AG08396 (cell line): Measurements from ENCODE around the gene EMX1.

Source experiments
- DNase-seq: peaks from one replicate; pipeline ENCODE4 v3.0.0; 2012; ENCODE audit warnings: low spot score, mixed read lengths

EMX1 gene

DNA sequence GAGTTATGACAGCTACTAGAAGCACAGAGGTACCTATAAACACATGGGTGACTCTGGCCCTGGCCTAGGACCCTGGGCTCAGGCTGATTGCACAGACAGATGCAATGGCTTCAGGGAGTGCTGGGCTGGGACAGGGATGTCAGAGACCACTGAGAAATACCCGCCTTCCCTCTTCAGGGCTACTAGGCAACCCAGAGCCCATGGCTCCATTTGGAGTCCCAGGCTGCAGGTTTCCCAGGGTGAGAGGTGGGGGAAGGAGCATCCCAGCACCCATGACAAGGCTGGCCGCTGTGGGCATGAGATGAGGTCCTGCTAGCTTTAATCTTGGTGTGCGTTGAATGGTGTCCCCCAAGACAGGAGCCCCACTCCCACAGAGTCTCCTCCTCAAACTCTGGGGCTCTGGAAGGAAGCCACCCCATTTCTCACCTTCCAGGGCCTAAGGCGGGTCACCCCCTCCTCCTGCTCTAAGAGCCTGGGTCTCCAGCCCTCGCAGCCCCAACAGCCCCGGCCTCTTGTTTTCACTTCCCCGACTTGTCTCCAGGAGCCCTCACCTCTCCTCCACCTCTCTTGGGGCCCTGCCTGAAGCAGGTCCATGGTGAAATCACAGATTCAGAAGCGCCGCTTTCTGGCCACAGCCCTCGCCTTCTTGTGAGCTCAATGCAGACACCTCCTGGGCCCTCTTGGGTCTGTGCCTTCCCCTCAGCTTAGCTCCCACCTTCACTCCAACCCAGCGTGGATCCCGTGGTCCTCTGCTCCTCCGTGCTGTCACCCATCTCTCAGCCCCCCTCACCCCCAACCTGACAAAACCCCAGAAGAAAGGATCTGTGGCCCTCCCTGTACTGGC, 41.4 kb downstream of the EMX1 start:
- DNase-seq, result no peak

DNA sequence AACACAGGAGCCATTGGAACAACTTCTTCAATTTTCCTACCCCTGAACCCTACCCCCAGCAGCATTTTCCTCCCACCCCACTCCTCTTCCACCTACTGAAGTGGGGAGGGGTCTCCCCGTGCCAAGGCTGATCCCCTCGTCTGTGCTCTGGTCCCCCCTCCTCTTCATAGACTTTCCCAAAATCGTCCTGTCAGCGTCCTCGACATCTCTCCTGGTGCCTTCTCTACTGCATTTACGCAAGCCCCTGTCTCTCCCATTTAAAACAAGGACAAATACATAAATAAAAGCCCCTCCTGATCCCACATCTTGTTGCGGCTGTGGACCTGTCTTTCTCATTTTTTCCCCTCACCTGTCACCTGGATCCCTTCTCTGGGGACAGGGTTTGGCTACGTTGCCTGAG, 42.2 kb downstream of the EMX1 start:
- DNase-seq, result no peak

DNA sequence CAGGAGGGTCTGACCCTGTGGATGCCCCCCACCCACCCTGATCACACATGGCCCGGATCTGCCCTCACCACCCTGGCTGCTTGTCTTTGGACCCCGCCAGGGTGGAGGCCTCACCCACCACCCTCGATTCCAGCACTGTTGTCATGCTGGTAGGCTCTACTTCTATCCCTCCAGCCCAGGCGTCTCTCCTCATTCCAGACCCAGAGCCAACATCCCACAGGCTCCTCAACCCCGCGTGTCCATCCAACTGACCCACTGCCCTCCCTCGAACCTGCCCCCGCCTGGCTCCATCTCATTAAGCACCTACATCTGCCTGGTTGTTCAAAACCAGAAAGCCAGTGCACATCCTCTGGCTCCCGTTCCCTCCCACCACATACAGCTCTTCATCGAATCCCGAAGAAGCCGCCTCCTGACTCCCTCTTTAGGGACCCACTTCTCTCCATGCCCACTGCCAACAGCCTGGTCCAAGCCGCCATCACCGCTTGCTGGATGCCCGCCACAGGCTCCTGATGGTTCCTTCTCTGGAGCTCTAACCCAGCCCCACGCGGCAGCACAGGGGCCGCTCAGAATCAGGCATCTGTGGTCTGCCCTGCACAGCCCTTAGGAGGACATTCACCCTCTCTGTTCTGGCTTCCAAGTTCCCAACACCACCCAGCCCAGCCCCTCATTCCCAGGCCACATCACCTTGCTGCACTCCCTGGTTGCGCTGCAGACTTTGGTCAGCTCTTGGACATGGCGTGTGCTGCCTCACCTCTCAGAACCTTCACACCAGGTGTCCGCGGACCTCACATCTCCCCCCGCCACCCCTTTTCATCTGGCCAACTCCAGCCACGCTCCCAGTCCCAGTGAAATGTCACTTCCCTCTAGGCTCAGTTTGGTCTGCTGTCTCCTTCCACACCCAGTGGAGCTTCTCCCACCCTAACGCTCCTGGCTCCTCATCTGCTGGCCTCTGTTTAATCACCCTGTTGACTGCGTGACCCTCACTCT, 43.0 kb downstream of the EMX1 start:
- DNase-seq, result no peak

DNA sequence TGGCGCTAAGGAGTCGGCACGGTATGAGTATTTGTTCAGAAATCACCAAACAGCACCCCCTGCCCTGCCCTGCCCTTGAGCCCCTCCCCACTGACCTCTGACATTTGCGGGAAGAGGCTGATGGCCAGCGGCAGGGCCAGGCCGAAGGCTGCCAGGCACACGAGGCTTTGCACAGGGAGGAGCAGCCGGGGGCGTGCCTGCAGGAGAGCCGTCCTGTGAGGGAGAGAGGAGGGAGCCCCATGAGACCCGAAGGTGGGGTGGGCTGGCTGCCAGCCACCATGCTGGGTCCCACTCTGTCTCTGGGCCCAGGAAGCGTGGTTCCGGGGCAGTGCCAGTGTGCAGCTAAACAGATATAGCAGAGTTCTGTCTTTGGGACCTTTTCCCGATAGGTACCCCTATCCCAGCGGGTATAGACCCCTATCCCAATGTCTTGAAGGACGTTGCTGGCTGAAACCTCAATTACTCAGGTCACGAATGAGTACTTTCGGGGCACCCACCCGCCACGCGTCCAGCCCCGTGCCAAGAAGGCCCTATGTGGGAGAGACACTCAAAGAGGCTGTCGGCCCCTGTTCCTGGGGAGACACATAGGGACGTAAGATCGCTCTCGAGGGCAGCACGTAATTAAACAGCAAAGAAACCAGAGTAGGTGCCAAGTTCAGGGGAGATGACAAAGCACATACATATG, 43.9 kb downstream of the EMX1 start:
- no peak for DNase-seq

DNA sequence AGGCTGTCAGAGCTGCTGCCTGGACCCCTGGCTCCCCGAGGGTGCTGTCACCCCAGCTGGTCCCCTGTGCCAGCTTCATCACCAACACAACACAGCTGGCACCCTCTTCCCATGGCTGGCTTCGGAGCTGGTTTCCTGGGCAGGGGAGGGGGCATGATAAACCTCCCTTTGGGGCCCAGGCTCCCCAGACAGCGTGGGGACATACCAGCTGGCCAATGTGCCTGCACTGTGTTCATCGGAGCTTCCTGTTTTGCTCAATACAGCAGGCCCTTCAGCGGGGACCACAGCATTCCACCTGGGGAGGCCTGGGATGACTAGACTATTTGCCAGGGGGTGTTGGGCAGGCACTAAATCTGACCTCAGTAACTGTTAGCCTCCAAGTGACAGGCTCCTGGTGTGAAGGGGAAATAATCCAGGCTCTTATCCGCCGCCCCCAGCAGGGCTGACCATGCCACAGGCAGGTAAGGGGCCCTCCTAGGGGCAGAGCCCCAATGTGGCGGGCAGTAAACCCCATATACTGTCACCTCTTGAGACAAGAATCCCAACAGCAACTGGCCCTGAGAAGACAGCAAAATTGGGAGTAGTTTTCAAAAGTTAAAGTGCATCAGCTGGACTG, 44.6 kb downstream of the EMX1 start:
- no peak for DNase-seq

DNA sequence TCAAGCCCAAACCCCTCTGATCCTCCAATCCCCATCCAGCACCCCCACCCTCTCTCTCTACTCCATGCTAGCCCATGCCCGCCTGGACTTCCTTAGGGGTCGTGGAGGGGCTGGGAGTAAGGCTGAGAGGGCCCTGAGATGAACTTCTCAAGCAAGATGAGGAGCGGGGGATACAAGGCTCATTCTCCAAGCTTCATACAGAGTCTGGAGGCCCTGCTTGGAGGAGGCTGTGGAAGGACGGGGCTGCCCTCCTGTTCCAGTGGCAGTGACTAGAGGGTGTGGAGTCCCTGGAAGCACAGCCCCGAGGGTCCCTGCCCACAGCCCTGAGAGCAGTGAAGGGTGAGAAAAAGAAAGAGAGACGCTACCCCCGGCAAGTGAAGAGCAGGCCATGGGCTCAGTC, 45.6 kb downstream of the EMX1 start:
- DNase-seq, result no peak

DNA sequence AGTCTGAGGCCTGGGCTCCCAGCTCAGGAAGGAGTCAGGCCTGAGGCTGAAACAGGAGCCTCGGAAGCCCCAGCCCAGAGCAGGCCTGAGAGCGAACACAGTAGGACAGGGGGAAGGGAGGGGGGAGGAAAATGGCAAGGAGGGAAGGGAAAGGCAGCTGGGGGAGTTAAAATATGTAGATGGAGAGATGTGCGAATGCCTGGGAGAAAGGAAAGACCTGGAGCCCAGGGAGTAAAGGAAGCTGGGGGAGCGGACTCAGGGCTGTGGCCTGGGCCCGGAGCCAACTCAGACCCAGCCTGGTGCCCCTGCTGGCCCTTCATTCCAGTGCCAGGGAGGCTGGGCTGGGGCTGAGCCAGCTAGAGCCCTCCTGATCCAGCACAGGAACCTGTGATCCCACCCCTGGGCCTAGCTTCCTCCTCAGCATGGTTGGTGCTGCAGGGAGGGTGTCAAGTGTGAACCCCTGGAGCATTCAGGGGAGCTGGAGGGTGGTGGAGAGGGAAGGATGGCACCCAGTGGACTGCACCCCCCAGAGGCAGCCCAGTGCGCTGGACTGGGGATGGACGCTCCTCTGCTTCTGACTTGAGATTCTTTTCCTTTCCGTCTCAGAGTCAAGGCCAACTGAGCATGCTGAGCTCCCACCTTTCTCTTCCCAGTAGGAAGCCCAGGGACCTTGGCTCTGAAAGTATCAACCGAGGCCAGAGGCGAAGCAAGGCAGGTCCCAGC, 46.3 kb downstream of the EMX1 start:
- no peak for DNase-seq

DNA sequence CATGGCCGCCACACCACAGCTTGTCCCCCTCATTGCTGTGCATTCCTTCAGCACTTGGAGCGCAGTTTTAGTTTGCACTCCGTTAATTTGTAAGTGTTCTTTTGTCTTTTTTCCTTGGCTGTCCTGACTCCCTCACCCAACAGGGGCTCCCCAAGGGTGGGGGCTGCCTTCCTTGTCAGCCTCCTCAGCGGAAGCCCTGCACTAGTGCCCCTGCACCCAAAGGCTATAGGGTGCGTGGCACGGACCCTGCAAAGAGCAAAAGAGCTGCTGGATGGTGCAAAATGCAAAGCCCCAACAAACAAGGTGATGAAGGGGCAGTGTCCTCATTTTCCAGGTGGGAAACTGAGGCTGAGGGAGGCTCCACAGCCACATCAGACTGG, 46.8 kb downstream of the EMX1 start:
- no peak for DNase-seq

DNA sequence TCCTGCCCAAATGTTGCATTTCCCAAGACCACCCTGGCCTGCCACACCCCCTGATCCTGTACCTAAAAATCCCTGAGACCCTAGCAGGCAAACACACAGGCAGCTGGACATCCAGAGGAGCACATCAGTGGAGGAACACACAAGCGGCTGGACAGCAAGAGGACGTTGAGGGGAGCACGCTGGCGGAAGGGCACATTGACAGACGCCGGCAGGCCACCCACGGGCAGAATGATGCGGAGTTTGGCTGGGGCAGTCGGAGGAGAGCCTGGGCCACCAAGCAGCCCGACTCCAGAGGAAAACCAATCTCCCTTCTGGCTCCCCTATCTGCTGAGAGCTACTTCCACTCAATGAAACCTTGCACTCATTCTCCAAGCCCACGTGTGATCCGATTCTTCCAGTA, 47.7 kb downstream of the EMX1 start:
- no peak for DNase-seq

DNA sequence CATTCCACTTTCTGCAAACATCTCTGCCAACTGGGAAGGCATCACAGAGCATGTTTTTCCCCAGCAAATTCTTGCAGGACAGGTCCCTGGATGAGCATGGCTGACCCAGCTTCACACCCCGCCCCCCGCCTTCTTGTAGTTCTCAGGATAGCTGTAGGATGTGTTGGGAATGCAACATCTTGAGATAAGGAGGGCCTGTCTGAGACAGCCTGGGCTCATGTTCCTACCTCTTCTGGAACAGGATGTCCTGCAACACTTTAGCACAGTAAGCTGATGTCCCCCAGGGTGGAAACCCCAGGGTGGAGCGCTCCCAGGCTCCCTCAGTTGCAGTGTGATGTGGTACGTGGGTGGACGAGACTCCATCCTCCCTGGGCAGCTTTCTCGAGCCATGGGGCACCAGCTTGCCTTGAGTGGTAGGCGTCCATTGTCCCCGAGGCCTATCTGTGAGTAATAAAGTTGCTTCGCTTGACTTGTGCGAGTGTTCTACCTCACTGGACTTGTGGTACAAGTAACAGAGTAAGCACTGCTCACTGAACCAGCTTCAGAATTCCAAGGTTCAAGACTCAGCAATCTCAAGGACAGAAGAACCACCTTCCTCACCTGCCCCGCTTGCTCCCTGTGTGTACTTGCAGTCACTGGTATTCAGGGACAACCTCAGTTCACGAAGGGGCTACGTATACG, 48.6 kb downstream of the EMX1 start:
- no peak for DNase-seq

DNA sequence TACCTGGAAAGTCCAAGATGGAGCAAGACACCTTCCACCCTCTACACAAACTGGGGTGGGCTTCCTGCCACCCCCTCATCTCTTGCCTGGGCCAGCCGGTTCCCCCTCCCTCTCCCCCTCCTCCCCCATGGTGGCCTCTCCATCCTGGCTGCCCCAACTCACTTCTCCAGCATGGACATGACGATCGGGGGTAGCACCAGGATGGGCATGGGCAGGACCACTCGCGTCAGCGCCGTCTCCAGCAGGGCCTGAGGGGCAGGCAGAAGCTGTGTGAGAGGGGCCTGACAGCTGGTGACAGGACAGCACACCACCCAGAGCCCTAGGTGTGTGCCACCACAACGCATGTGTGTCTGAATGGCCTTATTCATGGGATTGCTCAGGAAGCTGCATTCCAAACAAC, 51.0 kb downstream of the EMX1 start:
- DNase-seq, result no peak

DNA sequence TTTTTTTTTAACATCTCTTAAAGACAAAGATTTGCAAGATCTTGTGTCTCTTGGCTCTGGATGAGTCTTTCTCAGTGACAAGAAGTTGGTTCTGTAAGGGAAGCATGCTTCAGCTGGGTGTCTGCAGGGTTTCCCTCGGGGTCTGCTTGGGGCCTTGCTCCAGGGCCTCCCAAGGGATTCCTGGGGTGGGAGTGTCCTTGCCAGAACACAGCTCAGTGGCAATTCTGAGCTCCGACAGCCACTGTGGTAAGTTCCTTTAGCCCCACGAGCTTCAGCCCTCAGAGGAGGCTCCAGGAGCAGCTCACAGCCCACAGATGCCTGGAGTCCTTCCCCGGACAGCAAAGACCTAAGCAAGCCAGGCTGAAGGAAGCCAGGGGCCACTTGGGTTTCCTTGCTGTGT, 52.4 kb downstream of the EMX1 start:
- no peak for DNase-seq

DNA sequence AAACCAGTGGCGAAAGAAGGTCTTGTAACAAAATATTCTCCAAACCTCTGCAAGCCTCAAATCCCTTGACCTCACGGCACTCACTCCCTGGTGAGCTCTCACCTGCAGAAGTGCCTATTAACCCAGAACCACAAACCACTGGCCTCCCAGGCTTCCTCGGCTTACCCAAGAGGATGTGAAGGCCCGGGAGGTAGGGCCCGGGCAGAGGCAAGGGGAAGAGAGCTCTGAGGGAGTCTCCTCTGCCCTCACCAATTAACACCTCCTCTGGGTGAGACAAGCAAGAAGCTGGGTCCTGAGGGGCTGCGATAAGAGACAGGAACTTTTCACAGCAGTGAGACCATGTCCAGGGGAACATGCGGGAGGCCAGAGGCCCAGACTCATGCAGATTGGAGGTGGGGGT, 53.7 kb downstream of the EMX1 start:
- DNase-seq, result no peak

DNA sequence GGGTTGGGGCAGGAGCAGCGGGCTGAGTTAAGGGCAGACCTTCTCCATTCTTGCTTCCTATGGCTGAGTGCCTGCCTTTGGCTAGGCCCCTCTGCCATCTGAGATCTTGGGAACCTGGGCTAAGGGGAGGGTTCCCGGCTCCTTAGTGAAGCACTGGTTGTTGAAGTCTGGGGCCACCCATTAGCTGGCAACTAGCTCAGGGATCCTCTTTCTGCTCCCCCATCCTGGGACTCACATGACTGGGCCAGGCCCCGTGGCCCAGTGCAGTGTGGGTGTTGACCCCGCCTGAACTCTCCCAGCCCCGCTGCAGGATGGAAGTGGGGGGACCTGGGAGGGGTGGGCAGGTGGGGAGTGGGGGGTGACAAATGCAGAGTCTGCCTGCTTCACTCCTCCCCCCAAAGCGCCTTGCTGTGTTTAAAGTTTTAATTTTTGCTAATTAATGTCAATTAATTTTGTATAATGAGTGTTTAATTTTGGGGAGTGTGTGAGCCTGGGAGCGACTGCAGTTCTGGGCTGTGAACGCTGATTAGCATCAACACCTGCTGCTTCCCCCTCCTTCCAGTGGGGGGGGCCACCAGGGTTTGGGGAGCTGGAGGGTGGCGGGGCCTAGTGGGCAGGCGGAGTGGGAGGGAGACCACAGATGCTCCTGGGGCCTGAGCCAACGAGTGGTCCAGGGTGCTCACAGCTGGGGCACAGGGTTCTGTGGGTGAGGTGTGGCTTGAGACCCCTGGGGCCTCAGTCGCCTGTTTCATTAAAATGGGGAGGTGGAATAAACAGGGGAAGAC, 55.2 kb downstream of the EMX1 start:
- no peak for DNase-seq

DNA sequence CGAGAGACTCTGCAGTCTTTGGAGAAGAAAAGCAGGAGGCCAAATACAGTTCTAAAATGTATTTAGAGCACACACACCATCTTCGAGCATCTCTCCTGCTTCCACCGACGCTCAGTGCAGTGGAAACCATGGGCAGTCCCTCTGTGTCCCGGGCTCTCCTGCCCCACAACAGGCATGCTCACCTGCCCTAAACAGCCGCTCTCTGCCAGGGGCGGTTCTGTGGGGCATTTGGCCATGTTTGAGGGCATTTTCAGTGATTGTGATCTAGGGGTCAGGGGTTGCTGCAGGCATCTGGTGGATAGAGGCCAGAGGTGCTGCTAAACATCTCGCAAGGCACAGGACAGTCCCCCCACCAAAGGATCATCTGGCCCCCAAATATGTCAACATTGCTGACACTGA, 55.8 kb downstream of the EMX1 start:
- DNase-seq, result no peak

DNA sequence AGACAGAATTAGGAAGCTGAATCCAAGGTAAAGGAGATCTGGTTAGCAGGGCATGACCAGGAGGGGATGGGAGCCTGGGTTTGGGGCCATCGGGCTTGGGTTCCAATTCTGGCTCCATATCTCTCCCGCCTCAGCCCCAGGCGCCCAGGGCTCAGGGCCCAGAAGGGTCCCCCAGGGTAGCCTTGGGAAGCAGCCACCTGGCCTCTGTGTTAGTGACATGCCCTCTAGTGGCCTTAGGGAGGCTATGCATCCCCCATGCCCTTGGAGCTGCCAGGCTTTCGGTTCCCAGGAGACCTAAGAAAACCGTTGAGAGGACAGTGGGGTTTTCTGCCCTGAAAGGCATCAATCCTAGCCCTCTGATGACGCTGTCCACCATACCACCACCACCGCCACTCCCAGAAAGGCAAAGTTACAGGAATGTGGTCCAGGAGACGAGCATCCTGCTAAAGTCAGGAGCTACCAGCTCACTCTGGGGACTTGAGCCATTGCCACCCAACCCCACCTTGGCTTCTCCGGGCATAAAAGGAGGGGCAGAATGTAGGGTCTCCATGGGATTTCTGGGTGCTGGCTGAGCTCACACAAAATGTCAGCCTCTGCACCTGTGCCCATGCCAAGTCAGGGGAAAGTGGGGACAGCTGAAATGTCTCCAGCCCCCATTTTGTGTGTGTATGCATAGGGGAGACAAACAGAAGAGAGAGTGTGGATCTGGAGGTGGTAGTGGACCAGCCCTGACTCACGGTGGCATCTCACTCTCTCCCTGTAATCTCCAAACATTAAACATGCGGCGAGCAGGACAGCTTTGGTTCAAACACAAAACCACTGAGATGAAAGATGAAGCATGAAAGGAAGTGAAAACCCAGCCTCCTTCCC, 56.5 kb downstream of the EMX1 start:
- peak; percentile 86 for DNase-seq

DNA sequence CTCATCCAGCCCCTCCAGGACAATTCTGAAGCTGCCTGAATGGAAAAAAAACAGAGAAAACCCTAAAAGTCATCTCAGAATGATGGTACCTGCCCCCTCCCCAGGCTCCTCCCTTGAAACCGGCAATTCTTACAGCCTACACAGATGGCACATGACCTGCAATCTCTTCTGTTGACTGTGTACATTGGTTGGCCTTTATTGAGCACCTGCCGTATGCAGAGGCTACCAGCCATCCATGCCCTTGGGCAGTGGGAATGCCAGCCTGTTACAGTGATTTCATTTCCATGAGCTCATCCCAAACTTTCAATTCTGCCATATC, 57.1 kb downstream of the EMX1 start:
- DNase-seq, result no peak

DNA sequence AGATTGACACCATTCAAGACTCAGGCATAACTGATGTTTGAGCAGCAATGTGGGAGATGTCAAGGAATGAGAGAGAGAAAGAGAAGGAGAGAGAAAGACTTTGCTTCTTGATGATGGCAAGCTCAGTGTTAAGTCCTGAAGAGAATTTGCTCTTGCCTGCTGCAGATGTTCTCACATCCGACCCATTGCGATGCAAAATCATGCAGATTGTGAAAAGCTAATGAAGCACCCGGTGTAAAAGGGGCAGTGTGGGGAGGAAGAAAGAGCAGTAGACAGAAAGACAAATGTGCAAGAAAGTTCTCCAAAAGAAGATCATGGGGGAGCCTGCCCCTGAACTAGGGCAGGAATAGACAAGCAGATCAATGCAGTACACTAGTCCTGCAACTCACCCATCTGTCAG, 57.7 kb downstream of the EMX1 start:
- no peak for DNase-seq

DNA sequence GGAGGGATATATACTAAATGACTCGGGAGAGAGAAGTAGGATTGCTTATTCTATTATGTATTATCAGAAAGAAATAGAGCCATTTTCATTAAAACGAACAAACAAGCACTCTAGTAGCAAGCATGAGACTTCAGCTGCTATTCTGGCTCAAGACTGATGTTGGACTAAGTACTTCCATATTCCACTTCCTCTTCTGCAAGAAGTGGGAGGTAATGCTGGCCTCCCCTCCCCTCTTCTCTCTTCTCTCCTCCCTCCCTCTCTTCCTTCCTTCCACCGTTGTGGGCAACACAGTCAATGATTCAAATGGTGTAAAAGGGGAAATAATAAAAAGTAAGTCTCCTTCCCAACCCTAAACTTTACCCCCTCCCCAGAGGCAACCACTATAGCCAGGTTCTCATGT, 62.6 kb downstream of the EMX1 start:
- no peak for DNase-seq
